ENCODE measurements around the gene BICRAL. TPM values are rescaled to one million over a fixed set of nuclear protein-coding genes. Genes with fewer than 3 reads are reported as not detected.

The BICRAL gene
- polyA plus RNA-seq, 1 of the 3 experiments (the other 2 are of a cell fraction) = 5.1 TPM

DNA sequence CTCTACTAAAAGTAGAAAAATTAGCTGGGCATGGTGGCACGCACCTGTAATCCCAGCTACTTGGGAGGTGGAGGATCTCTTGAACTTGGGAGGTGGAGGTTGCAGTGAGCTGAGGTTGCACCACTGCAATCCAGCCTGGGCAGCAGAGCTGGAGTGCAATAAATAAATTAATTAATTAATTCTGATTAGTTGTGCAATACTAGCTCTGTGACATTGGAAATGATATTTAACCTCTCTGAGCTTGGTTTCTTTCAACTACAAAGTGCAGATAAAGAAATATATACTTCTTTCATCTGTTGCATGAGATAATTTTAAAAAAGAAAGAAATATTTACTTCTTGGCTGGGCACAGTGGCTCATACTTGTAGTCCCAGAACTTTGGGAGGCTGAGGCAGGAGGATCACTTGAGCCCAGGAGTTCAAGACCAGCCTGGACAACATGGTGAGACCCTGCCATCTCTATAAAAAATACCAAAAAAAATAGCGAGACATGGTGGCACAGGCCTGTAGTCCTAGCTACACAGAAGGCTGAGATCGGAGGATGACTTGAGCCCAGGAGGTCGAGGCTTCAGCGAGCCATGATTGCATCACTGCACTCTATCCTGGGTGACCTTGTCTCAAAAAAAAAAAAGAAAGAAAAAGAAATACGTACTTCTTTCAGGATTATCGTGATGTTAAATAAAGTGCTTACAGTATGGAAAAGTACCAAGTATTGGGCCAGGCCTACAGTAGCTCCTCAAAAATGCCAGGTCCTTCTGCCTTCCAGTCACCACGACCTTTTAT lies 20.4 kb upstream of the BICRAL start:
- Histone ChIP-seq H3K9me2 (no peaks in the 10 kb centered on the region), H3K79me2 (ENCODE audit: insufficient read depth) (no peaks in the 10 kb centered on the region), H2AFZ (ENCODE audit: low read depth) (no peak overlapping the region), H3K9ac (no peak overlapping the region), H3K36me3 (replicated peaks in 1 of 2; ENCODE audit: control insufficient read depth in 1 of 2, insufficient read depth in 2 of 2, low read length in 1 of 2) (peaks cover 0 to 2% of the 10 kb centered on the region in 2 experiments), H3K4me2 (no peak overlapping the region), H3K4me3 (ENCODE audit: low read depth in 2 of 2, low read length in 1 of 2) (no peak overlapping the region), H3K27ac (ENCODE audit: low read depth in 2 of 2, low read length in 1 of 2) (no peak overlapping the region), H4K20me1 (ENCODE audit: insufficient read depth) (no peaks in the 10 kb centered on the region), H3F3A (replicated peaks; ENCODE audit: insufficient read depth) (peaks cover 17% of the 10 kb centered on the region), H3K4me1 (ENCODE audit: control insufficient read depth in 1 of 2, insufficient read depth in 2 of 2, low read depth in 1 of 2, low read length in 1 of 2) (0 out of 4 replicates have a peak, but pooled peaks cover 0 to 9% of the 10 kb centered on the region in 2 experiments), H3K9me3 (no peaks in the 10 kb centered on the region), H3K27me3 (ENCODE audit: insufficient read depth) (no peaks in the 10 kb centered on the region)
- ChIA-PET CTCF (no interaction called here), POLR2A (interaction anchor here (0.9 kb wide), 1 partner anchor 15 kb away, joined by 3 read pairs; no protein-coding TSS in a partner anchor)
- 96% methylated on average over 8 of the region's 8 CpGs for WGBS (ENCODE audit: low lambda C conversion rate)
- no peak for DNase-seq
- TF ChIP-seq CHD2 (IDR thresholded peaks at IDR 0.05; ENCODE audit: low read length, partially characterized antibody) = no peak
- TF ChIP-seq EP300 (IDR thresholded peaks at IDR 0.05; ENCODE audit: borderline replicate concordance in 1 of 2, low read depth in 1 of 2, low read length in 1 of 2) = no peak
- TF ChIP-seq, protein P1, sequence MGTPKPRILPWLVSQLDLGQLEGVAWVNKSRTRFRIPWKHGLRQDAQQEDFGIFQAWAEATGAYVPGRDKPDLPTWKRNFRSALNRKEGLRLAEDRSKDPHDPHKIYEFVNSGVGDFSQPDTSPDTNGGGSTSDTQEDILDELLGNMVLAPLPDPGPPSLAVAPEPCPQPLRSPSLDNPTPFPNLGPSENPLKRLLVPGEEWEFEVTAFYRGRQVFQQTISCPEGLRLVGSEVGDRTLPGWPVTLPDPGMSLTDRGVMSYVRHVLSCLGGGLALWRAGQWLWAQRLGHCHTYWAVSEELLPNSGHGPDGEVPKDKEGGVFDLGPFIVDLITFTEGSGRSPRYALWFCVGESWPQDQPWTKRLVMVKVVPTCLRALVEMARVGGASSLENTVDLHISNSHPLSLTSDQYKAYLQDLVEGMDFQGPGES (IDR thresholded peaks at IDR 0.05; ENCODE audit: low read depth, low read length) = no peak
- no peak for TF ChIP-seq RFX5 (IDR thresholded peaks at IDR 0.05; ENCODE audit: low read length)
- TF ChIP-seq FOXJ3 (CRISPR knock-in tag; IDR thresholded peaks at IDR 0.05) = no peak
- TF ChIP-seq, protein P2, sequence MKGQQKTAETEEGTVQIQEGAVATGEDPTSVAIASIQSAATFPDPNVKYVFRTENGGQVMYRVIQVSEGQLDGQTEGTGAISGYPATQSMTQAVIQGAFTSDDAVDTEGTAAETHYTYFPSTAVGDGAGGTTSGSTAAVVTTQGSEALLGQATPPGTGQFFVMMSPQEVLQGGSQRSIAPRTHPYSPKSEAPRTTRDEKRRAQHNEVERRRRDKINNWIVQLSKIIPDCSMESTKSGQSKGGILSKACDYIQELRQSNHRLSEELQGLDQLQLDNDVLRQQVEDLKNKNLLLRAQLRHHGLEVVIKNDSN (IDR thresholded peaks at IDR 0.05; ENCODE audit: borderline replicate concordance, low read depth) = no peak
- no peak for TF ChIP-seq MEF2A (IDR thresholded peaks at IDR 0.05; ENCODE audit: borderline replicate concordance, low read depth)
- no peak for TF ChIP-seq RCOR1 (IDR thresholded peaks at IDR 0.05; ENCODE audit: low read length)
- TF ChIP-seq, protein P3, sequence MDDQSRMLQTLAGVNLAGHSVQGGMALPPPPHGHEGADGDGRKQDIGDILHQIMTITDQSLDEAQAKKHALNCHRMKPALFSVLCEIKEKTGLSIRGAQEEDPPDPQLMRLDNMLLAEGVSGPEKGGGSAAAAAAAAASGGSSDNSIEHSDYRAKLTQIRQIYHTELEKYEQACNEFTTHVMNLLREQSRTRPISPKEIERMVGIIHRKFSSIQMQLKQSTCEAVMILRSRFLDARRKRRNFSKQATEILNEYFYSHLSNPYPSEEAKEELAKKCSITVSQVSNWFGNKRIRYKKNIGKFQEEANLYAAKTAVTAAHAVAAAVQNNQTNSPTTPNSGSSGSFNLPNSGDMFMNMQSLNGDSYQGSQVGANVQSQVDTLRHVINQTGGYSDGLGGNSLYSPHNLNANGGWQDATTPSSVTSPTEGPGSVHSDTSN (IDR thresholded peaks at IDR 0.05) = no peak
- no peak for TF ChIP-seq FOSL2 (IDR thresholded peaks at IDR 0.05; ENCODE audit: borderline replicate concordance, low read depth)
- no peak for TF ChIP-seq SIN3A (IDR thresholded peaks at IDR 0.05; ENCODE audit: borderline replicate concordance, low read depth, low read length)
- no peak for TF ChIP-seq GATA2 (CRISPR knock-in tag; IDR thresholded peaks at IDR 0.05)
- TF ChIP-seq TAF1 (IDR thresholded peaks at IDR 0.05; ENCODE audit: borderline replicate concordance, low read depth, low read length) = no peak
- no peak for TF ChIP-seq RXRA (IDR thresholded peaks at IDR 0.05; ENCODE audit: borderline replicate concordance, low read depth)
- TF ChIP-seq, protein P4, sequence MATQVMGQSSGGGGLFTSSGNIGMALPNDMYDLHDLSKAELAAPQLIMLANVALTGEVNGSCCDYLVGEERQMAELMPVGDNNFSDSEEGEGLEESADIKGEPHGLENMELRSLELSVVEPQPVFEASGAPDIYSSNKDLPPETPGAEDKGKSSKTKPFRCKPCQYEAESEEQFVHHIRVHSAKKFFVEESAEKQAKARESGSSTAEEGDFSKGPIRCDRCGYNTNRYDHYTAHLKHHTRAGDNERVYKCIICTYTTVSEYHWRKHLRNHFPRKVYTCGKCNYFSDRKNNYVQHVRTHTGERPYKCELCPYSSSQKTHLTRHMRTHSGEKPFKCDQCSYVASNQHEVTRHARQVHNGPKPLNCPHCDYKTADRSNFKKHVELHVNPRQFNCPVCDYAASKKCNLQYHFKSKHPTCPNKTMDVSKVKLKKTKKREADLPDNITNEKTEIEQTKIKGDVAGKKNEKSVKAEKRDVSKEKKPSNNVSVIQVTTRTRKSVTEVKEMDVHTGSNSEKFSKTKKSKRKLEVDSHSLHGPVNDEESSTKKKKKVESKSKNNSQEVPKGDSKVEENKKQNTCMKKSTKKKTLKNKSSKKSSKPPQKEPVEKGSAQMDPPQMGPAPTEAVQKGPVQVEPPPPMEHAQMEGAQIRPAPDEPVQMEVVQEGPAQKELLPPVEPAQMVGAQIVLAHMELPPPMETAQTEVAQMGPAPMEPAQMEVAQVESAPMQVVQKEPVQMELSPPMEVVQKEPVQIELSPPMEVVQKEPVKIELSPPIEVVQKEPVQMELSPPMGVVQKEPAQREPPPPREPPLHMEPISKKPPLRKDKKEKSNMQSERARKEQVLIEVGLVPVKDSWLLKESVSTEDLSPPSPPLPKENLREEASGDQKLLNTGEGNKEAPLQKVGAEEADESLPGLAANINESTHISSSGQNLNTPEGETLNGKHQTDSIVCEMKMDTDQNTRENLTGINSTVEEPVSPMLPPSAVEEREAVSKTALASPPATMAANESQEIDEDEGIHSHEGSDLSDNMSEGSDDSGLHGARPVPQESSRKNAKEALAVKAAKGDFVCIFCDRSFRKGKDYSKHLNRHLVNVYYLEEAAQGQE (IDR thresholded peaks at IDR 0.05; ENCODE audit: low read depth, low read length) = no peak
- TF ChIP-seq POLR2AphosphoS5 (IDR thresholded peaks at IDR 0.05; ENCODE audit: low read depth, low read length) = no peak
- TF ChIP-seq, protein P5, sequence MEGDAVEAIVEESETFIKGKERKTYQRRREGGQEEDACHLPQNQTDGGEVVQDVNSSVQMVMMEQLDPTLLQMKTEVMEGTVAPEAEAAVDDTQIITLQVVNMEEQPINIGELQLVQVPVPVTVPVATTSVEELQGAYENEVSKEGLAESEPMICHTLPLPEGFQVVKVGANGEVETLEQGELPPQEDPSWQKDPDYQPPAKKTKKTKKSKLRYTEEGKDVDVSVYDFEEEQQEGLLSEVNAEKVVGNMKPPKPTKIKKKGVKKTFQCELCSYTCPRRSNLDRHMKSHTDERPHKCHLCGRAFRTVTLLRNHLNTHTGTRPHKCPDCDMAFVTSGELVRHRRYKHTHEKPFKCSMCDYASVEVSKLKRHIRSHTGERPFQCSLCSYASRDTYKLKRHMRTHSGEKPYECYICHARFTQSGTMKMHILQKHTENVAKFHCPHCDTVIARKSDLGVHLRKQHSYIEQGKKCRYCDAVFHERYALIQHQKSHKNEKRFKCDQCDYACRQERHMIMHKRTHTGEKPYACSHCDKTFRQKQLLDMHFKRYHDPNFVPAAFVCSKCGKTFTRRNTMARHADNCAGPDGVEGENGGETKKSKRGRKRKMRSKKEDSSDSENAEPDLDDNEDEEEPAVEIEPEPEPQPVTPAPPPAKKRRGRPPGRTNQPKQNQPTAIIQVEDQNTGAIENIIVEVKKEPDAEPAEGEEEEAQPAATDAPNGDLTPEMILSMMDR (IDR thresholded peaks at IDR 0.05) = no peak
- TF ChIP-seq, protein P6, sequence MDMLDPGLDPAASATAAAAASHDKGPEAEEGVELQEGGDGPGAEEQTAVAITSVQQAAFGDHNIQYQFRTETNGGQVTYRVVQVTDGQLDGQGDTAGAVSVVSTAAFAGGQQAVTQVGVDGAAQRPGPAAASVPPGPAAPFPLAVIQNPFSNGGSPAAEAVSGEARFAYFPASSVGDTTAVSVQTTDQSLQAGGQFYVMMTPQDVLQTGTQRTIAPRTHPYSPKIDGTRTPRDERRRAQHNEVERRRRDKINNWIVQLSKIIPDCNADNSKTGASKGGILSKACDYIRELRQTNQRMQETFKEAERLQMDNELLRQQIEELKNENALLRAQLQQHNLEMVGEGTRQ (IDR thresholded peaks at IDR 0.05; ENCODE audit: borderline replicate concordance, low read depth, low read length) = no peak
- TF ChIP-seq SMC3 (IDR thresholded peaks at IDR 0.05; ENCODE audit: low read depth, low read length) = no peak
